Stimulated activated CD4-positive, alpha-beta T cell treated with anti-CD3 and anti-CD28 coated beads, Interleukin-2, amount 100 ng/mL, for 24 hours (primary cell): ENCODE data around the gene CHST3.

ENCODE experiments used
- DNase-seq, 2 donors: peaks; one replicate each; pipeline ENCODE4 v3.0.0-alpha.2; 2020

Gene CHST3

DNA sequence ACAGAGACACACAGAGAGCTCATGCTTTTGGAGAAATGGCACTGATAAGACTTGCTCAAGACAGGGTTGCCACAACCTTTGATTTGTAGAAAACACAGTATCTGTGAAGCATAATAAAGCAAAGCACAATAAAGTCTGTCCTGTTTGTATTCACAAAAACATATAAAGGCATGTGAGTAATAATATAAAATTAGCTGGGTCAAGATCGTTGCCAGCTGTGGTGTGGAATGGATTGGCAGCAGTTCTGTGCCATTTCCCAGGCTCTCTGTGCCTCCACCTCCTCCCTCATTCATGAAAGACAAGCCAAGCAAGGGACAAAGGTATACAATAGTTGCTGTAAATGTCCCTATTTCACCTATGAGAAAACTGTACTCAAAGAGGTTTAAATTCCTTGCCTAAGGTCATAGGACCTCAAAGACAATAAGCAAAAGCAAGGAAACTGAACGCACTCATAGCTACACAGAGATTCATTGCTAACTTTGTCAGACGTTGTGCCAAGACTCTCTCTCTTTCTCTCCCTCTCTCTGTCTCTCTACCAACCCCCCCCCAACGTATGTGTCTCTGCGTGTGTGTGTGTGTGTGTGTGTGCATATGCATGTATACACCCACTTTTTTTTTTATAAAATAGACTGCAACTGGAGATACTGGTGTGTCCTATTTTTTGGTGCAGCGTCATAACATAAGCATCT lies 31.8 kb downstream of the CHST3 start:
- DNase-seq: no peak

DNA sequence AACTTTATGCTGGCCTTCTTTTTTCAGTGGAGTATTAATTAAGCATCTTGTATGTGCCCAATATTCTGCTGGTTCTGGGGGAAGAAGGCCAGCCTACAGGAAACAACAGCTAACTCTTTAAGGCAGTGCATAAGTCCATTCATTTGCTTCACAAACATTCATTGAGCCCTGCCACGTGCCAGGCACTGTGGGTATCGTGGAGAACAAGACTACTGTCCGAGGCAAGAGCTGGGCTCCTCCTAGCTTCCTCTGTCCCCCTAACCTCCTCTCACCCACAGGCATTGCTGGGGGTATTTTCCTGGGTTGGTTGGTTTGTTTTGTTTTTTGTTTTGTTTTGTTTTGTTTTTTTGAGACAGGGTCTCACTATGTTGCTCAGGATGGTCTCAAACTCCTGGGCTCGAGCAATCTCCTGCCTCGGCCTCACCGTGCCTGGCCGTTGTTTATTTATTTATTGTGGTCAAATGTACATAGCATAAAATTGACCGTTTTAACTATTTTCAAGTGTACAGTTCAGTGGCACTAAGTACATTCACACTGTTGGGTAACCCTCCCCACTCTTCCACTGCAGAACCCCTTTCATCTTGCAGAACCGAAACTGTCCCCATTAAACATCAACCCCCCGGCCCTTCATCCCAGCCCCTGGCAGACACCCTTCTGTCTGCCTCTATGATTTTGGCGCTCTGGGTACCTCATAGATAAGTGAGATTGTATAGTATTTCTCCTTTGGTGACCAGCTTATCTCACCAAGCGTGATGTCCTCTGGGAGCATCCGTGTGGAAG lies 32.6 kb downstream of the CHST3 start:
- DNase-seq: no peak

DNA sequence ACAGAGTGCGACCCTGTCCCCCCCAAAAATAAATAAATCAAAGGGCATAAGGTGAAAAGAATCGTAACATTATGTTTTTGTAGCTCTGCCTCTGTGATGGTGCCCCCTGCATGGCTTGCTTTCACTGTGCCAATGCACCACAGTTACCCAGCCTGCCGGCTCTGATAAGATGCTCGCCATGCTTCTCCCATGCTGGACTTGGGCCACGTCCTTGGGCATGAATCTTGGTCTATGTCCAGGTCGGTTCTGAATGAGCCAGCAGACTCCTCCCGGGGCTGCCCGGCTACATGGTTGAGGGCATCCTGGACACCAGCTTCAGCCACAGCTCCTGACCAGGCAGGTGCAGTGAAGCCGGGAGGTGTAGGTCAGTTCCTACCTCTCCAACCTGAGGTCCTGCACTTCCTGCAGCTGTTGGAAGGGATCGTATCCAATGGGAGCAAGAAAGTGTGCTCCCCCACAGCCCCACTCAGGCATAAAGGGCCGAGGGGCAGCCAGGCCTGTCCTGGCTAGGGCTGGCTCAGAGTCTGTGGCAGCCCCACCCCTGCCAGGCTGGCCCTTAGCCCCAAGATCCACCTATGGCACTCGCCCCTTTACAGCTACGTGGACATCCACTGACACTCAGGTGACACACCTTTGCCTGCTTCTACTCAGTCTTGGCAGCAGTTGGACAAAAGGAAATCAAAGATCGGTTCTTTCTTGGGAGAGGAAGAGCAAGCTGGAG lies 34.1 kb downstream of the CHST3 start:
- no peak for DNase-seq

DNA sequence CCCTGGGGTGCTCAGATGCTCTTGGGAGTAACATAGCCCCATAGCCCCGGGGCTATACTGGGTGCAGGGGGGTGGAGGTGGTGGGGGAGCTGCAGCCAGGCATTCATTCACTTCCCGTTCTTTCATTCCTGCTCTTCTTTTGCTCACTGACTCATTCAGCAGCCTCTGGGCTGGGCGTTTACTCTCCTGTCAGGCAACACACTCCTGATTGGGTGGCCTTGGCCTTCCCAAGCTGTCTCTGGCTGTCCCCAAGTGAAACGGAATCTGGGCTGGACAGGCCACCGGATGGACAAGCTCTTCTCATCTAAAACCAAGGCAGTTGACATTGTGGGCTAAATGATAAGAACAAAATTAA lies 34.6 kb downstream of the CHST3 start:
- DNase-seq: no peak

DNA sequence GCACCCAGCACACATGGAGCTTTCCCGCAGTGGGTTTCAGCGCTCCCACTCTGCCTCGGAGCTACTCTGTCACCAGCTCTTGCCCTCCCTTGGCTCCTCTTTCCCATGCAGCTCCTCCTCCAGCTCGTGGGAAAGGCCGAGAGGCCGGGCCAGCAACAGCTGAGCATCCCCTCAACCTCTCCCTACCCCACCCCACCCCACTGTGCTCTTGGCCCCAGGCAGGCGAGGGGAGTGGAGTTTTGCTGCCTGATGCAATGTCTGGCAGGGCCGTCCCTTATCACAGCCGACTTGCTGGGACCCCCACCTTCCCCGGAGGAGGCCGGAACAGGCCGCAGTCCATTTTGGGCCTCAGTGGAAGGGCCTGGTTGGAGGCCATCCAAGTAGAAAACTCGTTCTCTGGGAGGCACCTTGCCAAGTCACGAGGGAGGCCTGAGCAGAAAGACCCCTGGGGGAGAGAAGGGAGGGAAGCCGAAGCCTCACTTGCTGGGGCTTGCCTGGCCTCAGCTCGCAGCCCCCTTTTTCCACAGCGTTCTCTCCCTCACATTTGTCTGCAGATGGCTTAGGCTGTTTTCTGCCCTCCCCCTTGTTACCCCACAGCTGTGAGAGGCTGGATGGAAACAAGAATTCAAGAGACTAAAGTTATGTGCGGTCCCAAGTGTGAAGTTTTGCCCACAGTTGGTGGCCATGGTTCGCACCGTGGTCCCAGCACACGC lies 35.3 kb downstream of the CHST3 start:
- DNase-seq: no peak

DNA sequence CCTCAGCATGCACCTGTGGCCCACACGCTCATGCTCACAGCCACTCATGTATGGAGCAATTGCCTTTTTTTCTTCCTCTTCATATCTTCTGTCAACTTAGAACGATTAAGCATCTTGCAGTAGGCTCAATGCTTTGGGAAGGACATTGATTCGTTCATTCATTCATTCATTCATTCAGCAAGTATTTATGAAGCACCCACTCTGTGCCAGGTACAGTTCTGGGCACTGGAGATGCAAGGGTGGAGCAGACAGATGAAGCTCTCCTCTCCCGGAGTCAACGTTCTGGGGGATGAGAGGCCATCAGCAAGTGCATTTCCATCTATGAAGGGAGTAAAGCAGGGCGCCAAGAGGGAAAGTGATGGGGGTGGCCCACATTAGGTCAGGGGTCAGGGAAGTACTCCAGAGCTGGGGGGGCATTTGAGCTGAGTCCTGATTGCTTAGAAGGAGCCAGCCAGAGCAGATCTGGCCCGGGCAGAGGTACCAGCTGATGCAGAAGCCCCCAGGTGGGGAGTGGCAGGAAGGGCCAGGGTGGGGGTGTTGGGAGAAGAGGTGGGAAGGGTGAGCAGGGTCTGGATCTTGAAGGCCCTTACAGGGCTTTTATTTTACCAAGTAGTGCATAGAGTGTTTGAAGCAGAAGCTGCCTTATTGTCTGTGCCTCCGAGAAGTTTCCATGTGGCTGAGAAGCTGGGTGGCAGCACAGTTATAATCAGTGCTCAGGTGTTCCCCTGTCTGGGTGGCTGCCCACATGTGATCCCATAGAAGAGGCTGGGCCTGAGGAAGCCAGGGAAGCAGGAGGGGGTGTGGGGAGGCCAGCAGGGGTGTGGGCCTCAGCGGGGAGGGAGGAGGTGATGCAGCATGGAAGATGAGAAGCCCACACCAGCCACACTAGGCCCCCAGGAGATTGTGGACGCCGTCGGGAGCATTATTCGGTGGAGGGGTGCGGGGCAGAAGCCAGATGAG lies 36.2 kb downstream of the CHST3 start:
- DNase-seq: no peak

DNA sequence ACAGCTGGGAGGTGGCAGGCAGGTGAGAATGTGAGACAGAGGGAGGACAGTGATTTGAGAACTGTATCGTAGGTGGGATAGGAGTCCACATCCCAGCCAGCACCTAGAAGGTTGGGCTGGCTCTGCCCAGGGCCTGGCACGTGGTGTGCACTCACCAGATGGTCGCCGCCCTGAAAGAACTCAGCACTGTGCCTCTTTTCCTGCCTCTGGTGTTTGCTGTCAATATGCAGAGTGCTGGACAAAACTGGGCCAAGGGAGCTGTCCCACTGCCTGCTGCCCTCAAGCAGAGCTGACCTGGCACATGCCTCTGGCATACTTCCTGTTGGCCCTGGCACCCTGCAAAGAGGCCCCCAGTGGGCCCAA lies 36.8 kb downstream of the CHST3 start:
- no peak for DNase-seq

DNA sequence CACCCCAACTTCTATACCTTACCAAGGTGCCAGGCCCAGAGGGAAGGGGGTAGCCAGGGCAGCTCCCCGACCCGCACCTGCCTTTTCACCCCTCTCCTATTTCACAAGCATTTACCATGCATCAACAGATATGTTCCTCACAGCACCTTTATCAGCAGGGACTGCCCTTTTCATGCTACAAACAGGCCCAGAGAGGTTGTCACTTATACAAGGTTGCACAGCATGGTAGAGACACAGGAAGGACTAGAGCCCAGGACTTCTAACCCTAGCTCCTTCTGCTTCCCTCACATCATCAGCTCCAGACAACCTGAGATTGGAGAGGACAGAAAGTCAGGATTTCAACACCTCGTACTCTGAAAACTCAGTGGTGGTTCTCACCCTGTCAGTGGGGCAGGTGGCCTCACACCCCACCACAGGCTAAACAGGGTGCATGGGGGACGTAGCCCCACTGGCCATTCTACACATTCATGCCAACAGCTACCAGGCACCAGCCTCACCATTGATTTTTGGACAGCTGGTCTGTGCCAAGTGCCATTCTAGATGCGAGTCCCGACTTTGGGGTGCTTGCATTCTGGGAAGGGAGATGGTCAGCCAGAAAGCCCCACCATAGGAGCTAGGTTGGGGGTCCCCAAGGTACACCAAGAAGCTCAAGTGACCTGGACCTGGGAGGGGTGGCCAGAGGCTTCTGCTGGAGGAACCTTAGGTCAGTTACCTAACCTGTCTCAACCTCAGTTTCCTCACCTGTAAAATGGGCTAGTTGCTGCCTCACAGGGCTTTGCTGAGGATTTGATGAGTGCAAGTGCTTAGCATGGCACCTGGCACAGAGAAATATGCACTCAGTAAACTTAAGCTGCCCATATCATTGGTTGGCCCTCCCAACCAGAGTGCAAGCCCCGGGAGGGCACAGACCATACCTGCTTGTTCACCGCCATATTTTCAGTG lies 38.4 kb downstream of the CHST3 start:
- DNase-seq: no peak

DNA sequence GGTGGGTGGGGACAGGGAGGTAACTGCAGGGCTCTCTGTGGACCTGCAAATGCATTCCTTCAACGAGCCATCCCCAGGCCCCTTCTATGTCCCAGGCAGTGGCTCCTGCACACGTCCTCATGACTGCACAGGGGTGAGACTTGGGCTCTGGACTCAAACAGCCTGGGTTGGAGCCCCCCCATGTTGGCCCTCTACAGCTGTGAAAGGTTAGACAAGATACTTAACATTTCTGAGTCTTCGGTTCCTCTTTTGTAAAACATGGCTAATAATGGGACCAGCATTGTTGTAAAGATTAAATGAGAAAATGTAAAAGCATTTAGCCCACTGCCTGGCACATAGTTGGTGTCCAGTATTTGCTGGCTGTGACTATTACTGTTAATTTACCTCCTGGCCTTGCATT lies 41.8 kb downstream of the CHST3 start:
- DNase-seq: no peak

DNA sequence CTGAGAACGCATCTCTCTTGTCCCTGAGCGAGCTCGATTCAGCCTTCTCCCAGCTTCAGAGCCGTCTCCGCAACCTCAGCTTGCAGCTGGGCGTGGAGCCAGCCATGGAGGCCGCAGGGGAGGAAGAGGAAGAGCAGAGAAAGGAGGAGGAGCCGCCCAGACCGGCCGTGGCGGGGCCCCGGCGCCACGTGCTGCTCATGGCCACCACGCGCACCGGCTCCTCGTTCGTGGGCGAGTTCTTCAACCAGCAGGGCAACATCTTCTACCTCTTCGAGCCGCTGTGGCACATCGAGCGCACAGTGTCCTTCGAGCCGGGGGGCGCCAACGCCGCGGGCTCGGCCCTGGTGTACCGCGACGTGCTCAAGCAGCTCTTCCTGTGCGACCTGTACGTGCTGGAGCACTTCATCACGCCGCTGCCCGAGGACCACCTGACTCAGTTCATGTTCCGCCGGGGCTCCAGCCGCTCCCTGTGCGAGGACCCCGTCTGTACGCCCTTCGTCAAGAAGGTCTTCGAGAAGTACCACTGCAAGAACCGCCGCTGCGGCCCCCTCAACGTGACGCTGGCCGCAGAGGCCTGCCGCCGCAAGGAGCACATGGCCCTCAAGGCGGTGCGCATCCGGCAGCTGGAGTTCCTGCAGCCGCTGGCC lies 43.2 kb downstream of the CHST3 start:
- DNase-seq: no peak

DNA sequence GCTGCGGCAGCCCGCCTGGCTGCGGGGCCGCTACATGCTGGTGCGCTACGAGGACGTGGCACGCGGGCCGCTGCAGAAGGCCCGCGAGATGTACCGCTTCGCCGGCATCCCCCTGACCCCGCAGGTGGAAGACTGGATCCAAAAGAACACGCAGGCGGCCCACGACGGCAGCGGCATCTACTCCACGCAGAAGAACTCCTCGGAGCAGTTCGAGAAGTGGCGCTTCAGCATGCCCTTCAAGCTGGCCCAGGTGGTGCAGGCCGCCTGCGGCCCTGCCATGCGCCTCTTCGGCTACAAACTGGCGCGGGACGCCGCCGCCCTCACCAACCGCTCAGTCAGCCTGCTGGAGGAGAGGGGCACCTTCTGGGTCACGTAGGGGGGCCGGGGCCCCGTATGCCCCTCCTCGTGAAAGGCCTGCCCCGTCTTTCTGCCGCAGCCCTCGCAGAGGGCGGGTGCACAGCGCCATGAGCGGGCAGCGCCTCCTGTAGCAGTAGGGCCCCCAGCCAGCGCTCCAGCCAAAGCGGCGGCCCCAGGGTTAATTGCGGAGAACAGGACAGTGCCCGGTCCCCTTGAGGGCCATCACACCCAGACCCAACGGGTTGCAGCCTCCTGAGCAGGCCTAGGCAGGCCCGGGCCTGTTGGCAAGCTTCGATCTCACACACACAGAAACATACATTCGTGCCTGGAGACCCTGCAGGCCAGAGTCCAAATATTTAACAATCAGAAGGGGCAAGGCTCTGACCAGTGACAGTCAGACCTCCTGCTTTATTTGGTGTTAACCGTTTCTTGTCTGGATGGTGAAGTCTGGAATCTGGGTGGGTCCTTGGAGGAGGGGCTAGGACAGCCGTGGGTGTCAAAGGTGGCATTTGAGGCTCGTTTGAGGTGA lies 44.1 kb downstream of the CHST3 start:
- no peak for DNase-seq

DNA sequence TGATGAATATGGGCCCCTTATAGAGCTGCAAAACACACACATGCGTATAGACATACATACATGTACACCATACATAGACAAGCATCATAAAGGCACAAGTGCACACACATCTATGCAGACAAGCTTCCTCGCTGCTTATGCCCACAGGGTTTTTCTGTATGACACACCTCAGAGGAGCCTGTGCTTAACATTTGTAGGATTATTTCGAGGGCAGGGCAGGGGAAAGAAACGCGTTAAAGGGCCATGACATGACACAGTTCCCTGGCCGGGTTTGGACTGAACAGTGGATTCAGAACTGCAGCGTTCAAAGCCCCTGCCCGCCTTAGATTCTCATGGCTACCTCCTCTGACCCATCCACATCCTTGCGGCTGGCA lies 44.8 kb downstream of the CHST3 start:
- DNase-seq: no peak

DNA sequence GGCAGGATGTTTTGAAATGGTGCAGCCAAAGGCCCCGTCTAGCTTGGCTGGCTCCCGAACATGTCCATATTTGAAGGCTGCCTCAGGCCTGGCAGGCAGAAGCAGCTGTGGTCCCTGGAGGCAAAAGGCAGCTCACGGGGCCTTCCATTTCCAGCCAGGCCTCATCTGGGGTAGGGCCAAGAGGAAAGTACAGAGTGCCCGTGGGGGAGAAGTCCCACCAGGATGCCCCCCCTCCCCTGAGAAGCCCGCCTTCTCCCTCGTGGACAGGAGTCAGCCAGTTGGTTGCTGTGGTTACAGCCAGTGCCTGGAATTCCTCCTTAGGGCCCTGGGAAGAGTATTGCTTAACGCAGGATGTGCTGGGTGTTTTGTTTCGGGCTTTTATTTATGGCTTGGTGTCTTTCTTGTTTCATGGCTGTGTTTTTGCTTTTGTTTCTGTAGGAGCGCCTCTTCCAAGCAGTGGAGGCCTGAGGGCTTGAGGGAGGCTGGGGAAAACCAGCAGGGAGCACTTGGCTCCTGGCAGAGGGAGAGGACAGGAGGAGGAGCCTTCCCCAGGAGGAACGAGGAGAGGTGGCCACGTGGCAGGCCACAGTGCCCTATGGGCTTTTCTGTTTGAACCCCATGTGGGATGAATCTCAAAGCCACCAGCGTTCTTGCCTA lies 45.4 kb downstream of the CHST3 start:
- DNase-seq: no peak

DNA sequence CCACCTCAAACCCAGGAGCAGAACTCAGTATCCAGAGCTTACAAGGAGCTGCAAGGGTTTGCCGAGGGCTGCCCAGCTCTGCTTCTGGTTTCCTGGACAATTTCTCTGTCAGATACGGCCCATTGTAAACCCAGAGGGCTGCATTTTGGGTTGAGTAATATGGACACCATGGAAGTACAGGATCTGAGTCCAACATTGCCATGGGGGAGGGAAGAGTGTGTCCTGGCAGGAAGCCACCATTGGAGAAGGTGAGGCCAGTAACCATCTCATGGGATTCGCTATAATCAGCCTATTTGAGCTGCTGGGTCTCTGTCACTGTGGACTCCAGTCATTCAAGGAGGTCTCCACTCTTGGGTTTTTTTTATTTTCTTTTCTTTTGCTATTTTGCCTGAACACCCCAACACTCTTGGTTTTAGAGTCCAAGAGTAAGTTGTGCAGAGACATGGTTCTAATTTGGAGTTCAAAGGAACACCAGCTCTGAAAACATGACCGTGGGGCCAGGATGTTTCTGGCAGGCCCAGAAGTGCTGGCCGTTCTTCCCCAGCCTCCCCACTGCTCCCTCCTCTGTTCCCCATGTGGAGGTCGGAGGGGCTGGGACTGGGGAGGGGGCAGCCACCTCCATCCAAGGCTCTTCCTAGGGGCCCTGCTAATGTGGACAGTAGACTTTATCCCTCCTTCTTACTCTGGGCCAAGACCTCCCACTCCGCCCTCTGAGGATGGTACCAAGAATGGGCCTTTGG lies 46.2 kb downstream of the CHST3 start:
- no peak for DNase-seq

DNA sequence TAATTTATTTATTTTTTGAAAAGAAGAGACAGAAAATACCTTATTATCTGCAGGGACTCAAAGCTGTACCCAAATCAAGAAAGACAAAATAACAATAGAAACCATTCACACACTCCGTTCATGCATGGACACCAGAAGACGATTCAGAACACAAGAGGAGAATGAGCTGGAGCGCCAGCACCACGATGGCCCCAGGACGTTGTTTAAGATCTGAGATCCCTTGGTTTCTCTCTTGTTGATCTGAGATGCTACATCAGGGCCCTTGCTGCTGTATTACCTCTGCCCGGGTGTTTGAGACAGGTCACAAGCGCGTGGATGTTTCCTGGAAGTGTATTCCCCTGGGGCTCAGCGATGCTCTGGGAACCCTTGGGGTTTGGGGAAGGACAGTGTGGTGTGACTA lies 46.8 kb downstream of the CHST3 start:
- DNase-seq: no peak

DNA sequence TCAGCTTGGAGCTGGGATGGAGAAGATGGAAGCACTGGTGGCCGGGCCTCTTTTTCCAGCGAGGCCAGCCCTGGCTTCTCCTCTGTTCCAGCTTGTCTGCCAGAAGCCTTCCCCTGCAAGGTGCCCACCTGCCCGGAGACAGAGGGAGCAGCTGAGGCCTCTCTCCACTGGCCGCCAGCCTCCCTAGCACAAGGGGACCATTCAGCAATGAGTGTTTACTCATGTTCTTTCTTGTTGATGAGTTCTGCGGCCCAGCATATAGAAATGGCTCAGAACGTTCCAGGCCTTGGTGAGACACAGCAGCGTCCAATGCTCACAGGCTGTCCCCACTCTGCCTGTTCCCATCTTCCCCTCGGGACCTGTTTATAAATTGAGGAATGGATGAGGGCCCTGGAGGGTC lies 47.3 kb downstream of the CHST3 start:
- no peak for DNase-seq

DNA sequence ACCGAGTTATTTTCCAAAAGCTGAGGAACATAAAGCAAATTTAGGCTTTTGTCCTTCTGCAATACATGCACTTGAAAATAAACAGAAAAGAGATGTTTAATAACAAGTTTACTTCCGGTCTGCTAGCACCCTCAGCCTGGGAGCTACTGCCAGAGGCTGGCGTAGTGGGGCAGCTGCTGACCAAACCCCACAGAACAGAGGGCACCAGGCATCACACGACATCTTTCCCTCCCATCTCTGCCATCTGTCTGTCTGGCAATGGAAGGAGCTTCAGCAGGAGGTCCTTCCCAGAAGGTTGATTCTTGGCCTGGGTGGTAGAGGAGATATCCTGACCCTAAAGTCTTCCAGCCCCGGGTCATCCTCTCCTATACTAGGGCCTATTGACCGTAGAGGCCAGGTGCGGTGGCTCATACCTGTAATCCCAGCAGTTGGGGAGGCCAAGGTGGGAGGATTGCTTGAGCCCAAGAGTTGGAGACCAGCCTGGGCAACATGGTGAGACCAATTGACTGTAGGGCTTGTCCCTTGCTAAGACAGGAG lies 47.8 kb downstream of the CHST3 start:
- DNase-seq: no peak

DNA sequence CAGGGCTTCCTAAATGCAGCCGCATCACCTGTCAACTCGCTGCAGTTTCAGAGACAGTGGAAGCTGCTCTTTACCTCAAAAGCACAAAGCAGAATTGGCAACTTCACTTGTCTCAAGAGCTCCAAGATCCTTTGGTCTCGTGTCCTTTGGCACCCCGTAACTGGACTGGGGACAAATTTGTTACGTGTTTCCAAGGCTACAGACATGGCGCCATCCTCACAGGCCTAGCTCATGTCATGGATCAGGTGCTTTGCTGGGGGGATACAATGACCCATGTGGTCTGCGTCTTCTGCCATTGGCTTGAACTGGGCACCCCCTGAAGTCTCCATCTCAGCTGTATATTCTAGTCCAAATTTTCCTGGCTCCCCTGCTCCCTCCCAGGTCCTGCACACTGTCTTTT lies 48.6 kb downstream of the CHST3 start:
- no peak for DNase-seq
